ENCODE results near the gene LILRA6.

Gene LILRA6

DNA sequence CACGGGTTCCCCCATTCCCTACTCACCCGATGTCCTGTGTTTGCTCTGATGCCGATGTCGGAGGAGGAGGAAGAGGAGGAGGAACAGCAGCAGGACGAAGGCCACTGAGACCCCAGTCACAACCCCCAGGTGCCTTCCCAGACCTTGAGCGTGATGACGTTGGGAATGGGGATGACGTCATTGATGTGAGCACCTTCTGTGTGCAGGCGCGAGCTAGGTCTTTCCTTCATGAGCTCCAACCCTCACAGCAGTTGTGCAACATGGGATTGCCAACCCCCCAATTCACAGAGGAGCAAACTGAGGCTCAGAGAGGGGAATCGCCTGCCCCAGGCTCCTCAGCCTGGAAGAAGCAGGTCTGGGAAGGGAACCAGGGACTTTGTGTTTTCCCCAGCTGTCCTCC, 10.3 kb upstream of the LILRA6 start:
- TF ChIP-seq EZH2phosphoT487 (conservative IDR thresholded peaks at IDR 0.05; ENCODE audit: low read length), result no peak
- TF ChIP-seq, protein P1, sequence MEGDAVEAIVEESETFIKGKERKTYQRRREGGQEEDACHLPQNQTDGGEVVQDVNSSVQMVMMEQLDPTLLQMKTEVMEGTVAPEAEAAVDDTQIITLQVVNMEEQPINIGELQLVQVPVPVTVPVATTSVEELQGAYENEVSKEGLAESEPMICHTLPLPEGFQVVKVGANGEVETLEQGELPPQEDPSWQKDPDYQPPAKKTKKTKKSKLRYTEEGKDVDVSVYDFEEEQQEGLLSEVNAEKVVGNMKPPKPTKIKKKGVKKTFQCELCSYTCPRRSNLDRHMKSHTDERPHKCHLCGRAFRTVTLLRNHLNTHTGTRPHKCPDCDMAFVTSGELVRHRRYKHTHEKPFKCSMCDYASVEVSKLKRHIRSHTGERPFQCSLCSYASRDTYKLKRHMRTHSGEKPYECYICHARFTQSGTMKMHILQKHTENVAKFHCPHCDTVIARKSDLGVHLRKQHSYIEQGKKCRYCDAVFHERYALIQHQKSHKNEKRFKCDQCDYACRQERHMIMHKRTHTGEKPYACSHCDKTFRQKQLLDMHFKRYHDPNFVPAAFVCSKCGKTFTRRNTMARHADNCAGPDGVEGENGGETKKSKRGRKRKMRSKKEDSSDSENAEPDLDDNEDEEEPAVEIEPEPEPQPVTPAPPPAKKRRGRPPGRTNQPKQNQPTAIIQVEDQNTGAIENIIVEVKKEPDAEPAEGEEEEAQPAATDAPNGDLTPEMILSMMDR (IDR thresholded peaks at IDR 0.05; ENCODE audit: insufficient read depth, low read length, poor library complexity, severe bottlenecking), result no peak
- H3K9me3 ChIP-seq (ENCODE audit: insufficient read depth, low read length), result no peaks in the 10 kb centered on the region
- H3K27ac ChIP-seq (ENCODE audit: low read depth, low read length), result no peak overlapping the region
- H3K9me2 ChIP-seq (replicated peaks; ENCODE audit: insufficient read depth, low read length), result no peaks in the 10 kb centered on the region
- H3K79me2 ChIP-seq (ENCODE audit: insufficient read depth, low read length), result no peaks in the 10 kb centered on the region
- H3K36me3 ChIP-seq (ENCODE audit: low read length), result no peaks in the 10 kb centered on the region
- H2AFZ ChIP-seq (ENCODE audit: low read depth, low read length, severe bottlenecking), result no peak overlapping the region
- no peaks in the 10 kb centered on the region for H4K20me1 ChIP-seq (ENCODE audit: low read depth, low read length)
- H3K4me2 ChIP-seq (ENCODE audit: low read depth, low read length, poor library complexity, severe bottlenecking), result no peak overlapping the region
- H3K27me3 ChIP-seq (ENCODE audit: low read length), result no peaks in the 10 kb centered on the region
- H3F3A ChIP-seq (ENCODE audit: insufficient read depth), result no peaks in the 10 kb centered on the region
- no peak overlapping the region for H3K4me3 ChIP-seq (ENCODE audit: insufficient read depth, low read length, poor library complexity, severe bottlenecking)
- H3K9ac ChIP-seq (ENCODE audit: low read length), result no peak overlapping the region

GRCh38 chr19:54252243-54252642, 9.7 kb upstream of the LILRA6 start:
- Histone ChIP-seq H3K4me2 (ENCODE audit: low read depth, low read length, poor library complexity, severe bottlenecking) (no peak overlapping the region), H3K4me3 (ENCODE audit: insufficient read depth, low read length, poor library complexity, severe bottlenecking) (no peak overlapping the region), H3K27ac (ENCODE audit: low read depth, low read length) (no peak overlapping the region), H2AFZ (ENCODE audit: low read depth, low read length, severe bottlenecking) (no peak overlapping the region), H3K9me2 (replicated peaks; ENCODE audit: insufficient read depth, low read length) (no peaks in the 10 kb centered on the region), H3K36me3 (ENCODE audit: low read length) (no peaks in the 10 kb centered on the region), H4K20me1 (ENCODE audit: low read depth, low read length) (no peaks in the 10 kb centered on the region), H3K79me2 (ENCODE audit: insufficient read depth, low read length) (no peaks in the 10 kb centered on the region), H3F3A (ENCODE audit: insufficient read depth) (no peaks in the 10 kb centered on the region), H3K9me3 (ENCODE audit: insufficient read depth, low read length) (no peaks in the 10 kb centered on the region), H3K9ac (ENCODE audit: low read length) (no peak overlapping the region), H3K27me3 (ENCODE audit: low read length) (no peaks in the 10 kb centered on the region)
- TF ChIP-seq, protein P1 (IDR thresholded peaks at IDR 0.05; ENCODE audit: insufficient read depth, low read length, poor library complexity, severe bottlenecking), result no peak
- TF ChIP-seq EZH2phosphoT487 (conservative IDR thresholded peaks at IDR 0.05; ENCODE audit: low read length), result no peak

GRCh38 chr19:54248016-54248601, 5.5 kb upstream of the LILRA6 start:
- Histone ChIP-seq H2AFZ (ENCODE audit: low read depth, low read length, severe bottlenecking) (no peak overlapping the region), H3K36me3 (ENCODE audit: low read length) (no peaks in the 10 kb centered on the region), H3K9me2 (replicated peaks; ENCODE audit: insufficient read depth, low read length) (no peaks in the 10 kb centered on the region), H3K9ac (ENCODE audit: low read length) (no peak overlapping the region), H3K79me2 (ENCODE audit: insufficient read depth, low read length) (no peaks in the 10 kb centered on the region), H3K4me2 (ENCODE audit: low read depth, low read length, poor library complexity, severe bottlenecking) (no peak overlapping the region), H3K27ac (ENCODE audit: low read depth, low read length) (no peak overlapping the region), H3K4me3 (ENCODE audit: insufficient read depth, low read length, poor library complexity, severe bottlenecking) (no peak overlapping the region), H4K20me1 (ENCODE audit: low read depth, low read length) (no peaks in the 10 kb centered on the region), H3K9me3 (ENCODE audit: insufficient read depth, low read length) (no peaks in the 10 kb centered on the region), H3F3A (ENCODE audit: insufficient read depth) (no peaks in the 10 kb centered on the region), H3K27me3 (ENCODE audit: low read length) (no peaks in the 10 kb centered on the region)
- TF ChIP-seq EZH2phosphoT487 (conservative IDR thresholded peaks at IDR 0.05; ENCODE audit: low read length), result no peak
- TF ChIP-seq, protein P1 (IDR thresholded peaks at IDR 0.05; ENCODE audit: insufficient read depth, low read length, poor library complexity, severe bottlenecking), result no peak
